Osteoblast (primary cell): Measurements from ENCODE around the gene ADAMTS14. TPM values are rescaled to one million over a fixed set of nuclear protein-coding genes. Genes with fewer than 3 reads are reported as not detected.

Source experiments
- DNase-seq: peaks from one replicate; pipeline ENCODE4 v3.0.0; 2011; ENCODE audit warnings: low spot score, mixed read lengths; ENCODE audit not compliant: insufficient read length; ENCODE audit errors: missing footprints
- H2AFZ ChIP-seq: 2 replicates; pipeline ENCODE4 v1.6.0; 2011; ENCODE audit warnings: mild to moderate bottlenecking, low read length
- H3K27ac ChIP-seq: 2 replicates; pipeline ENCODE4 v1.5.1; 2011; ENCODE audit warnings: mild to moderate bottlenecking, low read depth, low read length, moderate library complexity
- H3K27me3 ChIP-seq: 2 replicates; pipeline ENCODE4 v1.6.0; 2012; ENCODE audit warnings: mild to moderate bottlenecking, control low read depth, inconsistent platforms, low read length, moderate library complexity; ENCODE audit not compliant: insufficient read depth
- H3K36me3 ChIP-seq: 2 replicates; pipeline ENCODE4 v1.5.1; 2011; ENCODE audit warnings: mild to moderate bottlenecking, low read length, control low read depth, moderate library complexity; ENCODE audit not compliant: insufficient read depth
- H3K4me1 ChIP-seq: 2 replicates; pipeline ENCODE4 v1.5.1; 2011; ENCODE audit warnings: mild to moderate bottlenecking, low read length, control low read depth, moderate library complexity; ENCODE audit not compliant: insufficient read depth
- H3K4me2 ChIP-seq: 2 replicates; pipeline ENCODE4 v1.6.0; 2011; ENCODE audit warnings: mild to moderate bottlenecking, low read length; ENCODE audit not compliant: insufficient read depth
- H3K4me3 ChIP-seq: fragments of 200-600 bp; sonication (generic); 3 replicates; pipeline ENCODE4 v1.5.1; 2012; ENCODE audit warnings: mild to moderate bottlenecking, low read length, inconsistent platforms; ENCODE audit not compliant: insufficient read depth
- H3K79me2 ChIP-seq: 2 replicates; pipeline ENCODE4 v1.6.0; 2012; ENCODE audit warnings: mild to moderate bottlenecking, low read length, control low read depth, inconsistent platforms; ENCODE audit not compliant: insufficient read depth
- H3K9me3 ChIP-seq: 2 replicates; pipeline ENCODE4 v1.5.1; 2011; ENCODE audit warnings: low read depth, low read length, control low read depth
- H4K20me1 ChIP-seq: 2 replicates; pipeline ENCODE4 v1.6.0; 2012; ENCODE audit warnings: mild to moderate bottlenecking, low read length, control low read depth; ENCODE audit not compliant: insufficient read depth
- total RNA-seq: library from RNA; depleted of rRNA; stranded (reverse); fragments of >200 nt; gene quantifications from 2 replicates; pipeline ENCODE4 v1.2.3, GENCODE V29; 2012
- TF ChIP-seq, protein P1 (sequence below): IDR thresholded peaks from 2 replicates; pipeline ENCODE4 v1.5.1; 2011; ENCODE audit warnings: mild to moderate bottlenecking, low read depth, low read length, moderate library complexity; ENCODE audit errors: extremely low read depth

Gene ADAMTS14
- total RNA-seq, 1 donor: 2.9 TPM

DNA sequence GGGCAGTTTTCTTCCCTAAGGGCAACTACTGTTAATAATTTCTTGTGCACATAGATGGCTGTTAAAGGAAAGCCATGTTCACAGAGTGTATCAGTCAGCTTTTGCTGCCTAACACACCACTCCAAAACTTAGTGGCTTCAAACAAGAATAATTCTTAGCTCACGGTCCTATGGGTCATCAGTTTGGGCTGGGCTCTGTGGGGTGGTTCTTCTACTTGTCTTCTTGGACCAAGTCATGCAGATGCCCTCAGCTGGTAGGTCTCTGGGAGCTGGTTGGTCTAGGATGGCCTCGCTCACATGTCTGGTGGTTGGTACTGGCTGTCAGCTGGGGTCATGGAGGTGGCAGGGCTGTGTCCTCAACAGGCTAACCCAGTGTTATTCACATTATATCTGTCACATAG, 73.2 kb downstream of the ADAMTS14 start:
- Histone ChIP-seq H4K20me1 (no peaks in the 10 kb centered on the region), H3K4me3 (no peak overlapping the region), H3K79me2 (no peaks in the 10 kb centered on the region), H3K36me3 (no peaks in the 10 kb centered on the region), H2AFZ (no peak overlapping the region), H3K4me2 (no peak overlapping the region), H3K4me1 (no peaks in the 10 kb centered on the region), H3K9me3 (peaks cover 2% of the 10 kb centered on the region), H3K27me3 (no peaks in the 10 kb centered on the region), H3K27ac (no peak overlapping the region)
- TF ChIP-seq, protein P1, sequence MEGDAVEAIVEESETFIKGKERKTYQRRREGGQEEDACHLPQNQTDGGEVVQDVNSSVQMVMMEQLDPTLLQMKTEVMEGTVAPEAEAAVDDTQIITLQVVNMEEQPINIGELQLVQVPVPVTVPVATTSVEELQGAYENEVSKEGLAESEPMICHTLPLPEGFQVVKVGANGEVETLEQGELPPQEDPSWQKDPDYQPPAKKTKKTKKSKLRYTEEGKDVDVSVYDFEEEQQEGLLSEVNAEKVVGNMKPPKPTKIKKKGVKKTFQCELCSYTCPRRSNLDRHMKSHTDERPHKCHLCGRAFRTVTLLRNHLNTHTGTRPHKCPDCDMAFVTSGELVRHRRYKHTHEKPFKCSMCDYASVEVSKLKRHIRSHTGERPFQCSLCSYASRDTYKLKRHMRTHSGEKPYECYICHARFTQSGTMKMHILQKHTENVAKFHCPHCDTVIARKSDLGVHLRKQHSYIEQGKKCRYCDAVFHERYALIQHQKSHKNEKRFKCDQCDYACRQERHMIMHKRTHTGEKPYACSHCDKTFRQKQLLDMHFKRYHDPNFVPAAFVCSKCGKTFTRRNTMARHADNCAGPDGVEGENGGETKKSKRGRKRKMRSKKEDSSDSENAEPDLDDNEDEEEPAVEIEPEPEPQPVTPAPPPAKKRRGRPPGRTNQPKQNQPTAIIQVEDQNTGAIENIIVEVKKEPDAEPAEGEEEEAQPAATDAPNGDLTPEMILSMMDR: no peak
- DNase-seq: peak; percentile 68

DNA sequence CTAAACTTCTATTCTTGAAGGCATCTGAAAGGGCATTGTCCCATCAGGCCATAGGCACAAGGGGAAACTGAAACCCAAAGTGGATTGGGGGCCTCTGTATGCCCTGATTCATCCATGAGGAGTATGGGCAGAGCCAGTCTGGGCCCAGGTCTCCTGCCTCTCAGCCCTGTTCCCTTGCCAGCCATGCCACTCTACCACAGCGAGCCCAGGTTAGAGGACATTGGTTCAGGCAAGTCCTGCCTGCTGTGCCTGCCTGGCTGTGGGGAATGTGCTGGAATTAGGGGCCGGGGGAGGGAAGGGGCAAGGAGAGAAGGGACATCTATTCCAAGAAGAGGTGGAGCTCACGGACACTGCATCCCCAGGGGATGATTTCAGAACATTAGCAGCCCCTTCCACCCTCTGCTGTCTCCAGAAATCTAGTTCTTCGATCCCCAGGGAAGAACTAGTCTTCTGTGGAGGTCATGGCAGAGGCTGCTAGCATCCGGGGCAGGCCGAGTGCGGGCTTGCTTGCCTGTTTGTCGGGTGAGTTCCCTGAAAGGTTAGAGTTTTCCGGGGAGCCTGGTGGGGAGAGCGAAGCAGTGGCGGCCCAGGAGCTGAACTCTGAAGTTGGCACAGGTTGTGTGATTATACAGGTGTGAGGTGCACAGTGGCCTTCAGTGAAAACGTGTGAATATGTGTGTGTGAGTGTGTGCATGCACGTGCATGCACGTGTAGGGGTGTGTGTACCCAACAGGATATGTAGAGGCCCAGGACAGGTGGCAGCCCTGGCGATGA, 75.1 kb downstream of the ADAMTS14 start:
- no peaks in the 10 kb centered on the region for H3K36me3 ChIP-seq
- H3K27me3 ChIP-seq: no peaks in the 10 kb centered on the region
- no peak overlapping the region for H2AFZ ChIP-seq
- no peaks in the 10 kb centered on the region for H4K20me1 ChIP-seq
- H3K79me2 ChIP-seq: no peaks in the 10 kb centered on the region
- DNase-seq: no peak
- TF ChIP-seq, protein P1: no peak
- no peak overlapping the region for H3K4me3 ChIP-seq
- no peak overlapping the region for H3K27ac ChIP-seq
- H3K9me3 ChIP-seq: peaks cover 2% of the 10 kb centered on the region
- no peak overlapping the region for H3K4me2 ChIP-seq
- no peaks in the 10 kb centered on the region for H3K4me1 ChIP-seq

DNA sequence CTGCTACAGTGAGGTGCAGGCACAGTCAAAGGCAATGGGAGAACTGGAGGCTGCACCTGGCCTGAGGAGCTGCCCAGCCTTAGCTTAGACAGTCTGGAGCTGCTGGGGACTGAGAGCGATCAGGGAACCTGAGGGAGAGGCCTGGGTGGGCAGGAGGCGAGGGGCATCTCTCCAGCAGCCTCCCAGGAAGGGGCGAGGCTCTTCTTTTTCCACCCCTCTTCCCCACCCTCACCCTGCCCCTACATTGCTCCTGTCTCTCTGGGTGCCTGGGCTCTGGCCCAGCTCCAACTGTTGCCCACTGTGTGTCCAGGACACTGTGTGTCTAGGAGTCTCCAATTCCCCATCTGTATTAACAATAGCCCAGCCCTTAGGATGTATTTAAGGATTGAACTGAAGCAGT, 76.0 kb downstream of the ADAMTS14 start:
- no peaks in the 10 kb centered on the region for H3K36me3 ChIP-seq

More for the DNA sequence above, 76.0 kb downstream of the ADAMTS14 start:
- Histone ChIP-seq H3K27me3 (no peaks in the 10 kb centered on the region), H3K79me2 (no peaks in the 10 kb centered on the region), H3K4me2 (no peak overlapping the region), H3K4me3 (no peak overlapping the region), H3K27ac (no peak overlapping the region), H2AFZ (no peak overlapping the region), H3K9me3 (peaks cover 2% of the 10 kb centered on the region), H4K20me1 (no peaks in the 10 kb centered on the region), H3K4me1 (no peaks in the 10 kb centered on the region)
- no peak for DNase-seq
- TF ChIP-seq, protein P1: no peak
